ENCODE results near the gene ARL6IP1.
"Not testable (repeated sequence)": the region's sequence is repeated elsewhere in the genome, so short reads cannot be mapped to it uniquely, and the experiment has no call there.

DNA sequence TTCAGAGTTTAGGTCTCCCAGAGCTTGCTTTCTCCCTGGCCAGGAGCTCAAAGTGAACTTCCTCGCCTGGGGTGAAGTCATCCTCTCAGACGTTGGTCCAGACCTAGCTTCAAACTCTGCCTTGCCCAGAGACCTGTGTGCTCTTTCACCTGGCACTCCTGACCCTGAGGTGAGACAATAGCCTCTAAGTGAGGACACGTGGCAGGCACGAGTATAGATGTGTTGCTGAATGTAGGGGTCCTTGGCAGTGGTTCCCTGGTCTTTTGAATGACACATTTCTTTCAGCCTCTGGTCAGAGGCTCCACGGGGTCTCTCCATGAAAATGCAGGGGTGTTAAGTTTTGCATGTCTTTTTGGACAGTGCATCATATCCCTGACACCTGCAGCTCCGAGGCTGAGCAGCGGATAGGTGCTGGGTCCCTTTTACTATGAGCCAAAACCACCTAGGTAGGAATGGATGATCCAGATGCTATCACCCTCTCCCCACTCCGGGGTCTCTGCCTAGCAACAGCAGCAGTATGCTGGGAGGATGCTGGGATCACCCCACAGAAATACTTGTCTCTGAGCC lies 20.8 kb downstream of the ARL6IP1 start:
- TF ChIP-seq, protein P1, sequence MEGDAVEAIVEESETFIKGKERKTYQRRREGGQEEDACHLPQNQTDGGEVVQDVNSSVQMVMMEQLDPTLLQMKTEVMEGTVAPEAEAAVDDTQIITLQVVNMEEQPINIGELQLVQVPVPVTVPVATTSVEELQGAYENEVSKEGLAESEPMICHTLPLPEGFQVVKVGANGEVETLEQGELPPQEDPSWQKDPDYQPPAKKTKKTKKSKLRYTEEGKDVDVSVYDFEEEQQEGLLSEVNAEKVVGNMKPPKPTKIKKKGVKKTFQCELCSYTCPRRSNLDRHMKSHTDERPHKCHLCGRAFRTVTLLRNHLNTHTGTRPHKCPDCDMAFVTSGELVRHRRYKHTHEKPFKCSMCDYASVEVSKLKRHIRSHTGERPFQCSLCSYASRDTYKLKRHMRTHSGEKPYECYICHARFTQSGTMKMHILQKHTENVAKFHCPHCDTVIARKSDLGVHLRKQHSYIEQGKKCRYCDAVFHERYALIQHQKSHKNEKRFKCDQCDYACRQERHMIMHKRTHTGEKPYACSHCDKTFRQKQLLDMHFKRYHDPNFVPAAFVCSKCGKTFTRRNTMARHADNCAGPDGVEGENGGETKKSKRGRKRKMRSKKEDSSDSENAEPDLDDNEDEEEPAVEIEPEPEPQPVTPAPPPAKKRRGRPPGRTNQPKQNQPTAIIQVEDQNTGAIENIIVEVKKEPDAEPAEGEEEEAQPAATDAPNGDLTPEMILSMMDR (IDR thresholded peaks at IDR 0.05; ENCODE audit: low read length), result not testable (repeated sequence)
- TF ChIP-seq EZH2 (optimal IDR thresholded peaks at IDR 0.05; ENCODE audit: low read depth, low read length); EZH2phosphoT487 (IDR thresholded peaks at IDR 0.05; ENCODE audit: low read length): not testable (repeated sequence)
